Mammary epithelial cell (primary cell): ENCODE results near the gene TUBA1B.

Experiments used
- EZH2 ChIP-seq: IDR thresholded peaks from 2 replicates; pipeline ENCODE4 v1.6.1; 2012; ENCODE audit warnings: low read length, inconsistent platforms, borderline replicate concordance
- TF ChIP-seq, protein P1 (sequence below), 2 donors: IDR thresholded peaks in 1 of 2; conservative IDR thresholded peaks in 1 of 2; 2 replicates each; pipeline ENCODE4 v1.5.1; 2011 to 2012; ENCODE audit warnings: inconsistent platforms in 2 of 2, low read length in 2 of 2, mild to moderate bottlenecking in 2 of 2, control low read depth in 1 of 2, low read depth in 1 of 2; ENCODE audit not compliant: insufficient read depth in 1 of 2; ENCODE audit errors: extremely low read depth in 1 of 2

DNA sequence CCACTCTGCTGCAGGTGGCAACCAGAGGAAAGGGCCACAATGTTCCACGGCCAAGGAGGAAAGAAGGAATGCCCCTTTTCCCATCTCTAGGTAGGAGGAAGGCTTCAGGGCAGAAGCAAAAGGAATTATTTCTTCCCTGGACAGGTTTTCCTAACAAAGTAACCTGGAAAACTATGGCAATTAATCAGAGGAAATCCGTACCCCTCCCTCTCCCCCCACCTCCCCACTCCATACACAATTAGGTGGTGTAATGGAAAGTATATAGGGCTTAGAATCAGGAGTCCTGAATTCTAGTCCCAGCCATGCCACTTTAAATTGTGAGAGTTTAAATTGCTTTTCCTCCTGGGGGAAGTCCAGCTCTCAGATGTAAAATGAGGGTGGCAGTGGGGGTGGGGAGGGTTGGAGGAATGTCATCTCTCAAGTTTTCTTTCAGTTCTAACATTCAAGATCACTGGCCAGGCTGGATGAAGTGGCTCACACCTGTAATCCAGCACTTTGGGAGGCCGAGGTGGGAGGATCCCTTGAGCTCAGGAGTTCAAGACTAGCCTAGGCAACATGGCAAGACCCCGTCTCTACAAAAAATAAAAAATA lies 38.3 kb downstream of the TUBA1B start:
- TF ChIP-seq, protein P1, sequence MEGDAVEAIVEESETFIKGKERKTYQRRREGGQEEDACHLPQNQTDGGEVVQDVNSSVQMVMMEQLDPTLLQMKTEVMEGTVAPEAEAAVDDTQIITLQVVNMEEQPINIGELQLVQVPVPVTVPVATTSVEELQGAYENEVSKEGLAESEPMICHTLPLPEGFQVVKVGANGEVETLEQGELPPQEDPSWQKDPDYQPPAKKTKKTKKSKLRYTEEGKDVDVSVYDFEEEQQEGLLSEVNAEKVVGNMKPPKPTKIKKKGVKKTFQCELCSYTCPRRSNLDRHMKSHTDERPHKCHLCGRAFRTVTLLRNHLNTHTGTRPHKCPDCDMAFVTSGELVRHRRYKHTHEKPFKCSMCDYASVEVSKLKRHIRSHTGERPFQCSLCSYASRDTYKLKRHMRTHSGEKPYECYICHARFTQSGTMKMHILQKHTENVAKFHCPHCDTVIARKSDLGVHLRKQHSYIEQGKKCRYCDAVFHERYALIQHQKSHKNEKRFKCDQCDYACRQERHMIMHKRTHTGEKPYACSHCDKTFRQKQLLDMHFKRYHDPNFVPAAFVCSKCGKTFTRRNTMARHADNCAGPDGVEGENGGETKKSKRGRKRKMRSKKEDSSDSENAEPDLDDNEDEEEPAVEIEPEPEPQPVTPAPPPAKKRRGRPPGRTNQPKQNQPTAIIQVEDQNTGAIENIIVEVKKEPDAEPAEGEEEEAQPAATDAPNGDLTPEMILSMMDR (conservative IDR thresholded peaks at IDR 0.05 in 1 of 2, IDR thresholded peaks at IDR 0.05 in 1 of 2; ENCODE audit: extremely low read depth in 1 of 2, insufficient read depth in 1 of 2, low read depth in 1 of 2, low read length in 2 of 2), result no peak
- no peak for TF ChIP-seq EZH2
